ENCODE measurements around the gene FLNA.

DNA sequence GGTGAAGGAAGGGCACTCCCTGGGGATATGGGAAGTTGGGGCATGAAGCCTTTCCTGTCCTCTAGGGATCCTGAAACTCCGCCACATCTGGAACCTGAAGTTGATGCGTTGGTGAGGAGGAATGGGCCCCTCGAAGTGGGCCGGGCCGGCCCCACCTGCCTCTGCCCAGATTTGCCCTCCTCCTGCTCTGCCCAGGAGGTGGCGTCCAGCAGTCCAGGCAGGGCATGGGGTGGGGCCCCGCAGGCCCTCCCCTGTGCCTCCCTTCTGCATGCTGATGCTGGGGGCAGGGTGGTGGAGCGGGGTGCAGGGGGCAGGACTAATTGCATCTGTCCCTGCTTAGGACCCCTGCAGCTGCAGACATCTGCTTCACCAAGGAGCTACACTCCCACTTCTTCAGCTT is 38.7 kb upstream of the FLNA start:
- TF ChIP-seq CTCF (IDR thresholded peaks at IDR 0.05; ENCODE audit: low read length) (no peak), EZH2 (optimal IDR thresholded peaks at IDR 0.05; ENCODE audit: low read depth, low read length) (no peak), EZH2phosphoT487 (IDR thresholded peaks at IDR 0.05; ENCODE audit: low read length) (no peak)
